ENCODE results near the gene AASS. TPM values are rescaled to one million over a fixed set of nuclear protein-coding genes. Genes with fewer than 3 reads are reported as not detected.

AASS gene
- total and polyA plus RNA-seq, 2 of the 8 experiments (the other 6 are each of a cell fraction or from before 2014, with no cell fraction given): 203 to 394 TPM

Small RNAs within 50 kb of the gene (small RNA-seq; reads per million reads assigned to genes)
- not detected for gene RNU7-154P (ENCODE audit: insufficient read depth)

Other genes starting within 250 kb of the AASS start
- 10.6 and 12.9 TPM in 2 replicates for gene FEZF1, start 160.5 kb upstream of the AASS start, total RNA-seq (2021; fragmentation: NEBNext Ultra II Directional; extraction: Animal tissue kit (Norgen Biotek cat#: 25700))
- gene FEZF1, start 160.5 kb upstream of the AASS start, polyA plus RNA-seq (2011; rRNA removed): 12.7 and 15.7 TPM in 2 replicates

Measured in H1 (cell line).